Measurements from ENCODE around the gene RAI1.

- no peak for TF ChIP-seq CTCF (tag by site-specific recombination; IDR thresholded peaks at IDR 0.05)
- no peak for TF ChIP-seq PRDM1 (tag by site-specific recombination; IDR thresholded peaks at IDR 0.05)
- no peak for TF ChIP-seq ZNF544 (tag by site-specific recombination; IDR thresholded peaks at IDR 0.05)
- TF ChIP-seq ZNF501 (tag by site-specific recombination; IDR thresholded peaks at IDR 0.05), result no peak
- TF ChIP-seq MEIS1 (CRISPR knock-in tag; IDR thresholded peaks at IDR 0.05; ENCODE audit: borderline replicate concordance), result no peak
- TF ChIP-seq SP2 (tag by site-specific recombination; IDR thresholded peaks at IDR 0.05), result no peak
- no peak for TF ChIP-seq ZNF488 (tag by site-specific recombination; IDR thresholded peaks at IDR 0.05)
- TF ChIP-seq ZNF639 (tag by site-specific recombination; IDR thresholded peaks at IDR 0.05), result no peak
- TF ChIP-seq ZNF785 (tag by site-specific recombination; IDR thresholded peaks at IDR 0.05), result no peak
- TF ChIP-seq, protein P1, sequence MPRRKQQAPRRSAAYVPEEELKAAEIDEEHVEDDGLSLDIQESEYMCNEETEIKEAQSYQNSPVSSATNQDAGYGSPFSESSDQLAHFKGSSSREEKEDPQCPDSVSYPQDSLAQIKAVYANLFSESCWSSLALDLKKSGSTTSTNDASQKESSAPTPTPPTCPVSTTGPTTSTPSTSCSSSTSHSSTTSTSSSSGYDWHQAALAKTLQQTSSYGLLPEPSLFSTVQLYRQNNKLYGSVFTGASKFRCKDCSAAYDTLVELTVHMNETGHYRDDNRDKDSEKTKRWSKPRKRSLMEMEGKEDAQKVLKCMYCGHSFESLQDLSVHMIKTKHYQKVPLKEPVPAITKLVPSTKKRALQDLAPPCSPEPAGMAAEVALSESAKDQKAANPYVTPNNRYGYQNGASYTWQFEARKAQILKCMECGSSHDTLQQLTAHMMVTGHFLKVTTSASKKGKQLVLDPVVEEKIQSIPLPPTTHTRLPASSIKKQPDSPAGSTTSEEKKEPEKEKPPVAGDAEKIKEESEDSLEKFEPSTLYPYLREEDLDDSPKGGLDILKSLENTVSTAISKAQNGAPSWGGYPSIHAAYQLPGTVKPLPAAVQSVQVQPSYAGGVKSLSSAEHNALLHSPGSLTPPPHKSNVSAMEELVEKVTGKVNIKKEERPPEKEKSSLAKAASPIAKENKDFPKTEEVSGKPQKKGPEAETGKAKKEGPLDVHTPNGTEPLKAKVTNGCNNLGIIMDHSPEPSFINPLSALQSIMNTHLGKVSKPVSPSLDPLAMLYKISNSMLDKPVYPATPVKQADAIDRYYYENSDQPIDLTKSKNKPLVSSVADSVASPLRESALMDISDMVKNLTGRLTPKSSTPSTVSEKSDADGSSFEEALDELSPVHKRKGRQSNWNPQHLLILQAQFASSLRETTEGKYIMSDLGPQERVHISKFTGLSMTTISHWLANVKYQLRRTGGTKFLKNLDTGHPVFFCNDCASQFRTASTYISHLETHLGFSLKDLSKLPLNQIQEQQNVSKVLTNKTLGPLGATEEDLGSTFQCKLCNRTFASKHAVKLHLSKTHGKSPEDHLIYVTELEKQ (tag by site-specific recombination; IDR thresholded peaks at IDR 0.05; ENCODE audit: borderline replicate concordance), result no peak
- TF ChIP-seq, protein P2, sequence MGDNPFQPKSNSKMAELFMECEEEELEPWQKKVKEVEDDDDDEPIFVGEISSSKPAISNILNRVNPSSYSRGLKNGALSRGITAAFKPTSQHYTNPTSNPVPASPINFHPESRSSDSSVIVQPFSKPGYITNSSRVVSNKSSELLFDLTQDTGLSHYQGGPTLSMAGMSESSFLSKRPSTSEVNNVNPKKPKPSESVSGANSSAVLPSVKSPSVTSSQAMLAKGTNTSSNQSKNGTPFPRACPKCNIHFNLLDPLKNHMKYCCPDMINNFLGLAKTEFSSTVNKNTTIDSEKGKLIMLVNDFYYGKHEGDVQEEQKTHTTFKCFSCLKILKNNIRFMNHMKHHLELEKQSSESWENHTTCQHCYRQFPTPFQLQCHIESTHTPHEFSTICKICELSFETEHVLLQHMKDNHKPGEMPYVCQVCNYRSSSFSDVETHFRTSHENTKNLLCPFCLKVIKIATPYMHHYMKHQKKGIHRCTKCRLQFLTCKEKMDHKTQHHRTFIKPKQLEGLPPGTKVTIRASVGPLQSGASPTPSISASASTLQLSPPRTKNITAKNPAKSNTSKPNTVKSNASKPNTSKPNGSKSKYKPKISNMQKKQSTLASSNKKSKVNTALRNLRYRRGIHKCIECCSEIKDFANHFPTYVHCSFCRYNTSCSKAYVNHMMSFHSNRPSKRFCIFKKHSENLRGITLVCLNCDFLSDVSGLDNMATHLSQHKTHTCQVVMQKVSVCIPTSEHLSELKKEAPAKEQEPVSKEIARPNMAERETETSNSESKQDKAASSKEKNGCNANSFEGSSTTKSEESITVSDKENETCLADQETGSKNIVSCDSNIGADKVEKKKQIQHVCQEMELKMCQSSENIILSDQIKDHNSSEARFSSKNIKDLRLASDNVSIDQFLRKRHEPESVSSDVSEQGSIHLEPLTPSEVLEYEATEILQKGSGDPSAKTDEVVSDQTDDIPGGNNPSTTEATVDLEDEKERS (tag by site-specific recombination; IDR thresholded peaks at IDR 0.05), result no peak
- TF ChIP-seq KLF10 (tag by site-specific recombination; IDR thresholded peaks at IDR 0.05), result peak; percentile 98
- TF ChIP-seq ZNF175 (tag by site-specific recombination; IDR thresholded peaks at IDR 0.05), result no peak
- TF ChIP-seq ZNF843 (tag by site-specific recombination; IDR thresholded peaks at IDR 0.05), result peak; percentile 59
Measured at GRCh38 chr17:17823433-17824118, 142.3 kb downstream of the RAI1 start.

Data from HEK293 (cell line).